Measurements from ENCODE around the gene EGFL6.

Gene EGFL6

GRCh38 chrX:13659063-13659462, 89.7 kb downstream of the EGFL6 start:
- H4K20me1 ChIP-seq (ENCODE audit: insufficient read depth, low read length) = no peaks in the 10 kb centered on the region
- no peaks in the 10 kb centered on the region for H3K9me3 ChIP-seq (ENCODE audit: insufficient read depth, low read length)
- TF ChIP-seq CTCF (IDR thresholded peaks at IDR 0.05; ENCODE audit: low read depth, low read length) (no peak), EZH2phosphoT487 (IDR thresholded peaks at IDR 0.05; ENCODE audit: low read depth) (no peak)
- peaks cover 4% of the 10 kb centered on the region for H3K79me2 ChIP-seq (ENCODE audit: low read length)
- H3K27me3 ChIP-seq (ENCODE audit: low read depth, low read length) = no peaks in the 10 kb centered on the region
- H3K4me2 ChIP-seq (ENCODE audit: low read length) = peak overlapping the region; percentile 66
- H3K36me3 ChIP-seq (replicated peaks; ENCODE audit: low read depth, low read length) = peaks cover 14% of the 10 kb centered on the region
- H3K4me3 ChIP-seq (ENCODE audit: low read length) = peak overlapping the region; percentile 27; the same call in 1 of the 2 replicates
- 0 out of 2 replicates have a peak overlapping the region, but pooled peaks have one; percentile 8 for H2AFZ ChIP-seq (ENCODE audit: low read depth, low read length)
- H3K9ac ChIP-seq (ENCODE audit: low read length) = peak overlapping the region; percentile 15; the same call in 1 of the 2 replicates
- H3K4me1 ChIP-seq (ENCODE audit: low read length) = peaks cover 11% of the 10 kb centered on the region
- peak overlapping the region; percentile 34 for H3K27ac ChIP-seq (ENCODE audit: low read length)

- Histone ChIP-seq H3K4me3 (ENCODE audit: low read length) (no peak overlapping the region), H3K36me3 (replicated peaks; ENCODE audit: low read depth, low read length) (peaks cover 14% of the 10 kb centered on the region), H3K4me1 (ENCODE audit: low read length) (peaks cover 6% of the 10 kb centered on the region), H3K27ac (ENCODE audit: low read length) (no peak overlapping the region), H4K20me1 (ENCODE audit: insufficient read depth, low read length) (no peaks in the 10 kb centered on the region), H3K27me3 (ENCODE audit: low read depth, low read length) (no peaks in the 10 kb centered on the region), H3K79me2 (ENCODE audit: low read length) (no peaks in the 10 kb centered on the region), H3K4me2 (ENCODE audit: low read length) (no peak overlapping the region), H3K9me3 (ENCODE audit: insufficient read depth, low read length) (no peaks in the 10 kb centered on the region), H2AFZ (ENCODE audit: low read depth, low read length) (no peak overlapping the region), H3K9ac (ENCODE audit: low read length) (no peak overlapping the region)
- no peak for TF ChIP-seq EZH2phosphoT487 (IDR thresholded peaks at IDR 0.05; ENCODE audit: low read depth)
- TF ChIP-seq CTCF (IDR thresholded peaks at IDR 0.05; ENCODE audit: low read depth, low read length) = no peak
Observed at GRCh38 chrX:13661735-13662288, 92.4 kb downstream of the EGFL6 start.

GRCh38 chrX:13662355-13662791, 93.0 kb downstream of the EGFL6 start:
- no peak for TF ChIP-seq EZH2phosphoT487 (IDR thresholded peaks at IDR 0.05; ENCODE audit: low read depth)
- no peak for TF ChIP-seq CTCF (IDR thresholded peaks at IDR 0.05; ENCODE audit: low read depth, low read length)
- no peak overlapping the region for H2AFZ ChIP-seq (ENCODE audit: low read depth, low read length)
- H3K9me3 ChIP-seq (ENCODE audit: insufficient read depth, low read length) = no peaks in the 10 kb centered on the region
- H3K36me3 ChIP-seq (replicated peaks; ENCODE audit: low read depth, low read length) = peaks cover 14% of the 10 kb centered on the region
- peaks cover 6% of the 10 kb centered on the region for H3K4me1 ChIP-seq (ENCODE audit: low read length)
- H3K9ac ChIP-seq (ENCODE audit: low read length) = no peak overlapping the region
- H3K27ac ChIP-seq (ENCODE audit: low read length) = no peak overlapping the region
- H3K27me3 ChIP-seq (ENCODE audit: low read depth, low read length) = no peaks in the 10 kb centered on the region
- no peaks in the 10 kb centered on the region for H4K20me1 ChIP-seq (ENCODE audit: insufficient read depth, low read length)
- H3K4me3 ChIP-seq (ENCODE audit: low read length) = no peak overlapping the region
- H3K4me2 ChIP-seq (ENCODE audit: low read length) = no peak overlapping the region
- H3K79me2 ChIP-seq (ENCODE audit: low read length) = no peaks in the 10 kb centered on the region

- no peak overlapping the region for H2AFZ ChIP-seq (ENCODE audit: low read depth, low read length)
- no peaks in the 10 kb centered on the region for H3K79me2 ChIP-seq (ENCODE audit: low read length)
- H3K27me3 ChIP-seq (ENCODE audit: low read depth, low read length) = no peaks in the 10 kb centered on the region
- no peaks in the 10 kb centered on the region for H4K20me1 ChIP-seq (ENCODE audit: insufficient read depth, low read length)
- H3K4me3 ChIP-seq (ENCODE audit: low read length) = no peak overlapping the region
- no peaks in the 10 kb centered on the region for H3K9me3 ChIP-seq (ENCODE audit: insufficient read depth, low read length)
- H3K4me2 ChIP-seq (ENCODE audit: low read length) = no peak overlapping the region
- no peak overlapping the region for H3K27ac ChIP-seq (ENCODE audit: low read length)
- no peak overlapping the region for H3K9ac ChIP-seq (ENCODE audit: low read length)
- H3K4me1 ChIP-seq (ENCODE audit: low read length) = peaks cover 18% of the 10 kb centered on the region
- peaks cover 14% of the 10 kb centered on the region for H3K36me3 ChIP-seq (replicated peaks; ENCODE audit: low read depth, low read length)
- no peak for TF ChIP-seq CTCF (IDR thresholded peaks at IDR 0.05; ENCODE audit: low read depth, low read length)
Observed at GRCh38 chrX:13664020-13664419, 94.6 kb downstream of the EGFL6 start.
